ELF-1 (cell line): ENCODE measurements around the gene COL6A5.
"Not testable (repeated sequence)": the region's sequence is repeated elsewhere in the genome, so short reads cannot be mapped to it uniquely, and the experiment has no call there.

Experiments used
- DNase-seq: peaks from one replicate; pipeline ENCODE4 v3.0.0-alpha.2; 2016; ENCODE audit warnings: low read depth, low spot score

The COL6A5 gene

GRCh38 chr3:130345487-130346079 is at the start of gene COL6A5:
TSS of gene COL6A5 (plus strand) at chr3:130345672. CDS start at chr3:130373639, 27,967 bp downstream.
- DNase-seq, result peak; percentile 46

- DNase-seq, result no peak
These were observed 45.9 kb upstream of the COL6A5 start for GRCh38 chr3:130299531-130299930.

GRCh38 chr3:130300888-130301287 is 44.6 kb upstream of the COL6A5 start:
- DNase-seq, result no peak

GRCh38 chr3:130310109-130310508 is 35.4 kb upstream of the COL6A5 start:
- DNase-seq, result no peak

- DNase-seq, result no peak
These were observed 33.1 kb upstream of the COL6A5 start for GRCh38 chr3:130312374-130312773.

- DNase-seq, result no peak
These were observed 29.3 kb upstream of the COL6A5 start for GRCh38 chr3:130316169-130316568.

- DNase-seq, result no peak
These were observed 22.0 kb upstream of the COL6A5 start for GRCh38 chr3:130323503-130323902.

- DNase-seq, result no peak
These were observed 4.7 kb upstream of the COL6A5 start for GRCh38 chr3:130340766-130341165.

GRCh38 chr3:130341388-130341787 is 4.1 kb upstream of the COL6A5 start:
- no peak for DNase-seq

GRCh38 chr3:130341882-130342281 is 3.6 kb upstream of the COL6A5 start:
- no peak for DNase-seq

- DNase-seq, result no peak
These were observed 2.4 kb upstream of the COL6A5 start for GRCh38 chr3:130342821-130343661.

GRCh38 chr3:130348258-130348657 is 2.8 kb downstream of the COL6A5 start:
- not testable (repeated sequence) for DNase-seq

- DNase-seq, result no peak
These were observed 9.0 kb downstream of the COL6A5 start for GRCh38 chr3:130354430-130354829.

GRCh38 chr3:130374033-130374432 is 28.6 kb downstream of the COL6A5 start:
- no peak for DNase-seq

GRCh38 chr3:130374908-130375307 is 29.4 kb downstream of the COL6A5 start:
- DNase-seq, result no peak

- DNase-seq, result no peak
These were observed 32.6 kb downstream of the COL6A5 start for GRCh38 chr3:130377960-130378676.

- no peak for DNase-seq
These were observed 33.3 kb downstream of the COL6A5 start for GRCh38 chr3:130378677-130379191.

GRCh38 chr3:130379274-130379673 is 33.8 kb downstream of the COL6A5 start:
- DNase-seq, result no peak

- DNase-seq, result no peak
These were observed 34.9 kb downstream of the COL6A5 start for GRCh38 chr3:130380398-130380797.

GRCh38 chr3:130383424-130383823 is 38.0 kb downstream of the COL6A5 start:
- DNase-seq, result no peak

- no peak for DNase-seq
These were observed 39.1 kb downstream of the COL6A5 start for GRCh38 chr3:130384476-130385025.
